HCT116 (cell line): ENCODE results near the gene SPTB. TPM values are rescaled to one million over a fixed set of nuclear protein-coding genes. Genes with fewer than 3 reads are reported as not detected.

Experiments used
- ATAC-seq: fragments of 200-7000 bp; cut with Tn5 transposase; 2 replicates; pipeline ENCODE4 v1.9.1; 2020; ENCODE audit warnings: mild to moderate bottlenecking, moderate library complexity
- BruUV-seq: library from RNA; stranded (reverse); fragments of 400-500 nt; replicated peaks from 2 replicates; lab custom pipeline; 2021; lab: Mats Ljungman, UMichigan
- CTCF ChIA-PET: fragments of 300-600 bp; sonication (Branson Sonifier 250); formaldehyde crosslinking; loops from one replicate; lab custom pipeline; 2021; ENCODE audit warnings: antibody characterized with exemption; lab: Charles Lee
- POLR2A ChIA-PET: fragments of 300-600, 350-600 bp; sonication (Branson Sonifier 250); formaldehyde crosslinking; loops from one replicate; lab custom pipeline; 2021; ENCODE audit warnings: antibody characterized with exemption; lab: Charles Lee
- RAD21 ChIA-PET, 2 experiments: fragments of 300-600 bp; sonication (Branson Sonifier 250); formaldehyde crosslinking; loops; one replicate each; lab custom pipeline; 2023; ENCODE audit warnings: low total read pairs in 2 of 2; ENCODE audit not compliant: uncharacterized antibody in 2 of 2, unreplicated experiment in 2 of 2, low non-redundant PET in 1 of 2; lab: Charles Lee
- DNase-seq: peaks from one replicate; pipeline ENCODE4 v3.0.0-alpha.2; 2010; ENCODE audit warnings: low read depth, low spot score
- H2AFZ ChIP-seq: fragments of 200-600 bp; shearing (Covaris generic), sonication (generic); 2 replicates; pipeline ENCODE4 v1.6.1; 2017; ENCODE audit warnings: low read depth, mixed run types, mixed read lengths, antibody characterized with exemption, low read length; ENCODE audit not compliant: poor library complexity, severe bottlenecking
- H3K27ac ChIP-seq: 2 replicates; pipeline ENCODE4 v1.5.1; 2012; ENCODE audit warnings: low read depth, low read length
- H3K27me3 ChIP-seq: fragments of 200-600 bp; sonication (generic); 2 replicates; pipeline ENCODE4 v1.6.1; 2016; ENCODE audit warnings: mixed run types, low read length, mixed read lengths; ENCODE audit not compliant: insufficient read depth
- H3K36me3 ChIP-seq, 2 experiments: fragments of 200-500 bp in 1 of 2; fragments of 200-600 bp in 1 of 2; sonication (Bioruptor generic) in 1 of 2; sonication (generic) in 1 of 2; 2 replicates each; pipeline versions ENCODE4 v1.5.1 to v1.6.1; 2014 to 2016; ENCODE audit warnings: low read length in 2 of 2, inconsistent platforms in 1 of 2, mixed read lengths in 1 of 2, mixed run types in 1 of 2; ENCODE audit not compliant: insufficient read depth in 2 of 2, control insufficient read depth in 1 of 2
- H3K4me1 ChIP-seq, 2 experiments: fragments of 200-600 bp in 1 of 2; sonication (generic) in 1 of 2; 2 replicates each; pipeline versions ENCODE4 v1.5.1 to v1.6.1; 2012 to 2017; ENCODE audit warnings: low read length in 2 of 2, inconsistent platforms in 1 of 2, mild to moderate bottlenecking in 1 of 2, mixed read lengths in 1 of 2, mixed run types in 1 of 2, moderate library complexity in 1 of 2; ENCODE audit not compliant: insufficient read depth in 2 of 2, control insufficient read depth in 1 of 2
- H3K4me2 ChIP-seq: fragments of 200-600 bp; sonication (generic); 2 replicates; pipeline ENCODE4 v1.6.1; 2017; ENCODE audit warnings: mixed run types, low read length, mixed read lengths
- H3K4me3 ChIP-seq, 2 experiments: fragments of 200-600 bp in 1 of 2; sonication (generic) in 1 of 2; replicated peaks in 1 of 2; 2 replicates each; pipeline ENCODE4 v1.5.1; 2011 to 2016; ENCODE audit warnings: low read length in 2 of 2, control low read depth in 1 of 2, low read depth in 1 of 2, mild to moderate bottlenecking in 1 of 2, mixed read lengths in 1 of 2, mixed run types in 1 of 2
- H3K79me2 ChIP-seq: fragments of 200-600 bp; sonication (generic); 2 replicates; pipeline ENCODE4 v1.6.1; 2017; ENCODE audit warnings: mild to moderate bottlenecking, mixed run types, low read length, moderate library complexity, mixed read lengths; ENCODE audit not compliant: insufficient read depth
- H3K9ac ChIP-seq: fragments of 200-600 bp; sonication (generic); 2 replicates; pipeline ENCODE4 v1.6.1; 2016; ENCODE audit warnings: low read length, mixed read lengths
- H3K9me2 ChIP-seq: fragments of 200-600 bp; sonication (generic), shearing (Covaris generic); 2 replicates; pipeline ENCODE4 v1.6.1; 2017; ENCODE audit warnings: mixed run types, mild to moderate bottlenecking, moderate library complexity; ENCODE audit not compliant: insufficient read depth
- H3K9me3 ChIP-seq, 2 experiments: fragments of 200-500 bp in 1 of 2; fragments of 200-600 bp in 1 of 2; sonication (Bioruptor generic) in 1 of 2; sonication (generic) in 1 of 2; 2 replicates each; pipeline ENCODE4 v1.6.1; 2014 to 2017; ENCODE audit warnings: low read length in 2 of 2, mixed read lengths in 2 of 2, inconsistent platforms in 1 of 2, low read depth in 1 of 2, mild to moderate bottlenecking in 1 of 2, mixed run types in 1 of 2, moderate library complexity in 1 of 2; ENCODE audit not compliant: control insufficient read depth in 1 of 2, insufficient read depth in 1 of 2
- H4K20me1 ChIP-seq: fragments of 200-600 bp; sonication (generic), shearing (Covaris generic); 2 replicates; pipeline ENCODE4 v1.6.1; 2017; ENCODE audit warnings: mixed run types, mild to moderate bottlenecking, moderate library complexity; ENCODE audit not compliant: insufficient read depth
- CBX3 ChIP-seq: IDR thresholded peaks from 2 replicates; pipeline ENCODE4 v1.6.1; 2012; ENCODE audit warnings: low read depth
- ELF1 ChIP-seq: IDR thresholded peaks from 2 replicates; pipeline ENCODE4 v1.6.1; 2012; ENCODE audit warnings: low read depth, borderline replicate concordance
- EZH2phosphoT487 ChIP-seq: fragments of 200-600 bp; IDR thresholded peaks from 2 replicates; pipeline ENCODE4 v1.6.1; 2018; ENCODE audit warnings: antibody characterized with exemption, borderline replicate concordance
- POLR2A ChIP-seq: IDR thresholded peaks from 2 replicates; pipeline ENCODE4 v1.7.0; 2011; ENCODE audit warnings: borderline replicate concordance; ENCODE audit not compliant: insufficient read depth, insufficient read length; ENCODE audit errors: extremely low read depth
- POLR2AphosphoS5 ChIP-seq: IDR thresholded peaks from 2 replicates; pipeline ENCODE4 v1.6.1; 2011; ENCODE audit warnings: mild to moderate bottlenecking, low read depth, low read length, moderate library complexity
- RAD21 ChIP-seq: IDR thresholded peaks from 2 replicates; pipeline ENCODE4 v1.6.1; 2012; ENCODE audit warnings: low read depth, mild to moderate bottlenecking
- SP1 ChIP-seq: IDR thresholded peaks from 2 replicates; pipeline ENCODE4 v1.6.1; 2012; ENCODE audit warnings: low read depth
- SRF ChIP-seq: IDR thresholded peaks from 2 replicates; pipeline ENCODE4 v1.6.1; 2012; ENCODE audit warnings: low read depth
- TCF7L2 ChIP-seq: IDR thresholded peaks from 2 replicates; pipeline ENCODE4 v1.7.0; 2011; ENCODE audit warnings: borderline replicate concordance, inconsistent platforms; ENCODE audit not compliant: insufficient read depth, insufficient read length; ENCODE audit errors: extremely low read depth
- YY1 ChIP-seq: IDR thresholded peaks from 2 replicates; pipeline ENCODE4 v1.6.1; 2011; ENCODE audit warnings: low read length, low read depth, moderate library complexity, mild to moderate bottlenecking; ENCODE audit not compliant: insufficient replicate concordance; ENCODE audit errors: extremely low read depth
- intact Hi-C: fragments of 100-400 bp; cut with micrococcal nuclease; formaldehyde crosslinking; loops from 2 replicates; pipeline ENCODE4 v1.10.0; 2022
- total RNA-seq: library from RNA; stranded (reverse); gene quantifications from one replicate; pipeline ENCODE4 v1.2.1, GENCODE V29; 2021; ENCODE audit not compliant: unreplicated experiment
- TF ChIP-seq, protein P1 (sequence below): IDR thresholded peaks from 2 replicates; pipeline ENCODE4 v1.6.1; 2012
- TF ChIP-seq, protein P2 (sequence below): IDR thresholded peaks from 2 replicates; pipeline ENCODE4 v1.6.1; 2012
- TF ChIP-seq, protein P3 (sequence below): IDR thresholded peaks from 2 replicates; pipeline ENCODE4 v1.6.1; 2012; ENCODE audit warnings: low read depth

SPTB gene
- total RNA-seq, 1 experiment from 2014 or later: 4.2 TPM

DNA sequence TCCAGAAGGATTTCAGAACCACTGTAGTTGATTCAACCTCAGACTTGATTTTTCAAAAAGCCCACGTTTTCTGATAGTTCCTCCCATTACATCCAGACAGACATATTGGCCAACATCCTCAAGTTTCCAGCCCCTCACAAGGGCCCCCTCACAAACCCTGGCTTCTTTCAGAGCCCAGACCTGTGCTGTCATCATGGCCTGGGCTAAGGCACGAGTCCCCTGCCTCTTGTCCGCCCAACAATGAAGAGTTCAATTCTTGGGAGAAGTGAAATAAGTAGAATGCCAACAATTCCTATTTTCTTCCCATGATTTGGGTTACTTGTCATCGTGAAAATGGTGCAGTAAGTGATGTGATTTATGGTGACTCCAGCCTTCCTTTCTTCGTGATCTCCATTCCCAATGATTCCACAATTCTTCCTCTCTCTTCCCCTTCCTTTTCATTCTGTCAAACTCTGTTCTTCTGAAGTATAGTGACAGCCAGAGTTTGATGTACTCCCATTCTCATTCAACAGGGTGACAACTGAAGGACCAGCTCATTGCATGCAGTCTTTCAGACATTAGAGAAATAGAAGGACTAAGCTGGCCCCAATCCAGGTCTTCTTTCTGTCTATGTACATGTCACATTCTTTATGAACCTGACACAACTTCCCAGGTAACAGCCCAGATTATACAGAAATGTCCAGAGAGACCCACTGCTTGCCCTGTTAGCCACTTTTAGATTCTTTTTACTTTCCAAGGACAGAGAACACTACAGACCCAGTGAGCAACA lies 29.2 kb downstream of the SPTB start (continued):
- TF ChIP-seq CBX3: no peak

DNA sequence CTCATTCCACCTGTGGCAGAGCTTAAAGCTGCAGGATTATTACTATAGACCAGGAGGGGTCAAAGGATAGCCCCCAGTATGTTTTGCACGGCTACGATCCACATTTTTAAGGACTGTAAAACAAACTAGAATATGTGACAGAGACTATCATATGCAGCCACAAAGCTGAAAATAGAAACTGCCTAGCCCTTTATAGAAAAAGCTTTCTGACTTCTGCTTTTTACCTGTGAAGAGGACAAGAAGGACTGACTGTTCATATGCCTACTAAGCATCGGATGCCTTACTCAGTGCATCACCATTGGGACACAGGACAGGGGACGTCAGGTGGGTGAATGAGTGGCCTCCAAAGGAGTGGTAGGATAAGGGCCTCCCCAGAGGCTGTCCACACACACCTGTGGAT lies 29.8 kb downstream of the SPTB start:
- no peak for ATAC-seq
- H3K36me3 ChIP-seq: no peaks in the 10 kb centered on the region
- H3K4me2 ChIP-seq: no peak overlapping the region
- H3K27ac ChIP-seq: no peak overlapping the region
- no peak for DNase-seq
- BruUV-seq: no TSS peak
- ChIA-PET RAD21 (no interaction called here), CTCF (no interaction called here), POLR2A (no interaction called here)
- H3K4me1 ChIP-seq: peaks cover 0 to 8% of the 10 kb centered on the region in 2 experiments; a peak in 1 of 4 replicates
- TF ChIP-seq, protein P1, sequence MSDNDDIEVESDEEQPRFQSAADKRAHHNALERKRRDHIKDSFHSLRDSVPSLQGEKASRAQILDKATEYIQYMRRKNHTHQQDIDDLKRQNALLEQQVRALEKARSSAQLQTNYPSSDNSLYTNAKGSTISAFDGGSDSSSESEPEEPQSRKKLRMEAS: no peak
- TF ChIP-seq, protein P2, sequence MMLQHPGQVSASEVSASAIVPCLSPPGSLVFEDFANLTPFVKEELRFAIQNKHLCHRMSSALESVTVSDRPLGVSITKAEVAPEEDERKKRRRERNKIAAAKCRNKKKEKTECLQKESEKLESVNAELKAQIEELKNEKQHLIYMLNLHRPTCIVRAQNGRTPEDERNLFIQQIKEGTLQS: no peak
- TF ChIP-seq POLR2A: no peak
- no peak for TF ChIP-seq RAD21
- TF ChIP-seq SRF: no peak
- TF ChIP-seq EZH2phosphoT487: no peak
- no peak for TF ChIP-seq ELF1
- no peak for TF ChIP-seq POLR2AphosphoS5
- no peak for TF ChIP-seq SP1
- TF ChIP-seq TCF7L2: no peak
- TF ChIP-seq YY1: no peak
- TF ChIP-seq, protein P3, sequence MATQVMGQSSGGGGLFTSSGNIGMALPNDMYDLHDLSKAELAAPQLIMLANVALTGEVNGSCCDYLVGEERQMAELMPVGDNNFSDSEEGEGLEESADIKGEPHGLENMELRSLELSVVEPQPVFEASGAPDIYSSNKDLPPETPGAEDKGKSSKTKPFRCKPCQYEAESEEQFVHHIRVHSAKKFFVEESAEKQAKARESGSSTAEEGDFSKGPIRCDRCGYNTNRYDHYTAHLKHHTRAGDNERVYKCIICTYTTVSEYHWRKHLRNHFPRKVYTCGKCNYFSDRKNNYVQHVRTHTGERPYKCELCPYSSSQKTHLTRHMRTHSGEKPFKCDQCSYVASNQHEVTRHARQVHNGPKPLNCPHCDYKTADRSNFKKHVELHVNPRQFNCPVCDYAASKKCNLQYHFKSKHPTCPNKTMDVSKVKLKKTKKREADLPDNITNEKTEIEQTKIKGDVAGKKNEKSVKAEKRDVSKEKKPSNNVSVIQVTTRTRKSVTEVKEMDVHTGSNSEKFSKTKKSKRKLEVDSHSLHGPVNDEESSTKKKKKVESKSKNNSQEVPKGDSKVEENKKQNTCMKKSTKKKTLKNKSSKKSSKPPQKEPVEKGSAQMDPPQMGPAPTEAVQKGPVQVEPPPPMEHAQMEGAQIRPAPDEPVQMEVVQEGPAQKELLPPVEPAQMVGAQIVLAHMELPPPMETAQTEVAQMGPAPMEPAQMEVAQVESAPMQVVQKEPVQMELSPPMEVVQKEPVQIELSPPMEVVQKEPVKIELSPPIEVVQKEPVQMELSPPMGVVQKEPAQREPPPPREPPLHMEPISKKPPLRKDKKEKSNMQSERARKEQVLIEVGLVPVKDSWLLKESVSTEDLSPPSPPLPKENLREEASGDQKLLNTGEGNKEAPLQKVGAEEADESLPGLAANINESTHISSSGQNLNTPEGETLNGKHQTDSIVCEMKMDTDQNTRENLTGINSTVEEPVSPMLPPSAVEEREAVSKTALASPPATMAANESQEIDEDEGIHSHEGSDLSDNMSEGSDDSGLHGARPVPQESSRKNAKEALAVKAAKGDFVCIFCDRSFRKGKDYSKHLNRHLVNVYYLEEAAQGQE: no peak
- no peak overlapping the region for H3K4me3 ChIP-seq
- H2AFZ ChIP-seq: no peak overlapping the region
- intact Hi-C loops: no loop called here
- H3K9me2 ChIP-seq: no peaks in the 10 kb centered on the region
- H3K9me3 ChIP-seq: no peaks in the 10 kb centered on the region
- no peaks in the 10 kb centered on the region for H4K20me1 ChIP-seq
- H3K79me2 ChIP-seq: no peaks in the 10 kb centered on the region
- H3K9ac ChIP-seq: no peak overlapping the region
- H3K27me3 ChIP-seq: peaks cover 26% of the 10 kb centered on the region
